GM12878 (cell line): ENCODE results near the gene GHITM. TPM values are rescaled to one million over a fixed set of nuclear protein-coding genes. Genes with fewer than 3 reads are reported as not detected.

Source experiments
- ATAC-seq: fragments of 200-7000 bp; cut with Tn5 transposase; 3 replicates; pipeline ENCODE4 v1.9.1; 2020; ENCODE audit warnings: mild to moderate bottlenecking, moderate library complexity
- BruUV-seq: library from RNA; stranded (reverse); fragments of 400-500 nt; replicated peaks from 2 replicates; lab custom pipeline; 2021; lab: Mats Ljungman, UMichigan
- CTCF ChIA-PET: fragments of 300-600 bp; sonication (Branson Sonifier 250); formaldehyde crosslinking; extraction: SDS; loops from one replicate; lab custom pipeline; 2021; ENCODE audit warnings: inconsistent platforms; lab: Yijun Ruan, JAX
- POLR2A ChIA-PET: fragments of 350-600 bp; formaldehyde crosslinking; extraction: SDS; loops from one replicate; lab custom pipeline; 2021; ENCODE audit warnings: inconsistent platforms; lab: Charles Lee
- RAD21 ChIA-PET: fragments of 300-600 bp; sonication (Branson Sonifier 250); formaldehyde crosslinking; loops from one replicate; lab custom pipeline; 2023; ENCODE audit warnings: antibody characterized with exemption; ENCODE audit not compliant: unreplicated experiment; lab: Charles Lee
- SMC1A ChIA-PET: fragments of 300-600 bp; sonication (Branson Sonifier 250); formaldehyde crosslinking; loops from one replicate; lab custom pipeline; 2023; ENCODE audit not compliant: unreplicated experiment, uncharacterized antibody; lab: Charles Lee
- DNase-seq: peaks from one replicate; pipeline ENCODE4 v3.0.0-alpha.2; 2011; ENCODE audit warnings: low read depth, low spot score
- FAIRE-seq: peaks from 3 replicates; lab custom pipeline; 2011; peaks lifted over from hg19 to GRCh38; lab: Jason Lieb, UNC
- H2AFZ ChIP-seq: 2 replicates; pipeline ENCODE4 v1.6.0; 2011; ENCODE audit warnings: low read depth, low read length, control low read depth; ENCODE audit not compliant: control insufficient read depth
- H3K27ac ChIP-seq: 2 replicates; pipeline ENCODE4 v1.5.1; 2011; ENCODE audit warnings: control low read depth; ENCODE audit not compliant: control insufficient read depth, insufficient read depth
- H3K27me3 ChIP-seq, 2 experiments: replicated peaks in 1 of 2; 2 replicates each; pipeline versions ENCODE4 v1.6.0 to v1.6.1; 2011; ENCODE audit warnings: low read length in 1 of 2; ENCODE audit not compliant: control insufficient read depth in 2 of 2, insufficient read depth in 2 of 2
- H3K36me3 ChIP-seq, 2 experiments: 2 replicates each; pipeline ENCODE4 v1.5.1; 2011; ENCODE audit warnings: low read length in 1 of 2; ENCODE audit not compliant: control insufficient read depth in 2 of 2, insufficient read depth in 2 of 2
- H3K4me1 ChIP-seq: 2 replicates; pipeline ENCODE4 v1.6.1; 2011; ENCODE audit warnings: mild to moderate bottlenecking, low read length, moderate library complexity, mixed read lengths; ENCODE audit not compliant: control insufficient read depth, insufficient read depth
- H3K4me2 ChIP-seq: 2 replicates; pipeline ENCODE4 v1.6.0; 2011; ENCODE audit warnings: control low read depth; ENCODE audit not compliant: control insufficient read depth, insufficient read depth
- H3K4me3 ChIP-seq: fragments of 200-600 bp; sonication (generic); 2 replicates; pipeline ENCODE4 v1.5.1; 2016
- H3K79me2 ChIP-seq: 2 replicates; pipeline ENCODE4 v1.6.0; 2011; ENCODE audit warnings: low read length; ENCODE audit not compliant: control insufficient read depth, insufficient read depth
- H3K9ac ChIP-seq: 2 replicates; pipeline ENCODE4 v1.8.0; 2011; ENCODE audit warnings: low read length, control low read depth, mixed read lengths; ENCODE audit not compliant: control insufficient read depth, insufficient read depth
- H3K9me3 ChIP-seq: replicated peaks from 3 replicates; pipeline ENCODE4 v1.5.1; 2011; ENCODE audit warnings: mild to moderate bottlenecking, low read length; ENCODE audit not compliant: control insufficient read depth, insufficient read depth
- H4K20me1 ChIP-seq: 2 replicates; pipeline ENCODE4 v1.6.0; 2011; ENCODE audit not compliant: control insufficient read depth, insufficient read depth
- BRCA1 ChIP-seq: IDR thresholded peaks from 2 replicates; pipeline ENCODE4 v1.6.1; 2011; ENCODE audit warnings: low read depth, low read length, improper control_type of control experiment
- EGR1 ChIP-seq, 2 experiments: IDR thresholded peaks; 1 replicate in 1 of 2; 2 replicates in 1 of 2; pipeline ENCODE4 v1.6.1; 2011 to 2012; ENCODE audit warnings: low read depth in 2 of 2, low read length in 2 of 2, borderline replicate concordance in 1 of 2, mild to moderate bottlenecking in 1 of 2, moderate library complexity in 1 of 2
- HDGF ChIP-seq: fragments of 450-650 bp; IDR thresholded peaks from 2 replicates; pipeline ENCODE4 v1.6.1; 2016; ENCODE audit warnings: antibody characterized with exemption
- MTA3 ChIP-seq: IDR thresholded peaks from 2 replicates; pipeline ENCODE4 v1.6.1; 2012; ENCODE audit warnings: low read length, inconsistent platforms, borderline replicate concordance
- NBN ChIP-seq: fragments of 450-650 bp; IDR thresholded peaks from 2 replicates; pipeline ENCODE4 v1.6.1; 2016
- NR2C2 ChIP-seq: IDR thresholded peaks from 2 replicates; pipeline ENCODE4 v1.6.1; 2011; ENCODE audit warnings: borderline replicate concordance, low read depth; ENCODE audit not compliant: control insufficient read depth, insufficient read length
- PBX3 ChIP-seq: IDR thresholded peaks from 2 replicates; pipeline ENCODE4 v1.6.1; 2011; ENCODE audit warnings: mild to moderate bottlenecking, low read depth, low read length, moderate library complexity; ENCODE audit not compliant: insufficient replicate concordance
- POLR2A ChIP-seq: IDR thresholded peaks from 2 replicates; pipeline ENCODE4 v1.6.1; 2011; ENCODE audit warnings: low read depth, mild to moderate bottlenecking, low read length
- TCF12 ChIP-seq: IDR thresholded peaks from 2 replicates; pipeline ENCODE4 v1.6.1; 2011; ENCODE audit warnings: low read depth, mild to moderate bottlenecking, low read length
- ZBTB11 ChIP-seq: fragments of 450-650 bp; formaldehyde crosslinking; IDR thresholded peaks from 2 replicates; pipeline ENCODE4 v1.5.0; 2022; ENCODE audit warnings: mild to moderate bottlenecking, missing genetic modification characterization
- WGBS: methylation state at CpG from one replicate; pipeline ENCODE4 v1.1.6; 2016; ENCODE audit warnings: low lambda C conversion rate; ENCODE audit not compliant: insufficient replicate concordance, insufficient coverage; ENCODE audit errors: missing lambda C conversion rate; 5-methylcytosine and 5-hydroxymethylcytosine counted together
- in situ Hi-C: fragments of 300-500 bp; cut with MboI; formaldehyde crosslinking; loops from 9 replicates; pipeline ENCODE4 v1.14.3; 2018; ENCODE audit warnings: mixed read lengths
- intact Hi-C: fragments of 100-400 bp; cut with micrococcal nuclease; formaldehyde crosslinking; loops from one replicate; pipeline ENCODE4 v1.14.2; 2022; ENCODE audit not compliant: unreplicated experiment
- polyA plus RNA-seq, 11 experiments: library from polyadenylated mRNA; depleted of rRNA in 4 of 11; unstranded in 6 of 11; stranded (reverse) in 5 of 11; fragments of >200 nt; fragmentation: Nextera tagmentation in 4 of 11; fragmentation: Illumina TruSeq in 1 of 11; extraction: Ambion mirVana in 4 of 11; extraction: Trizol in 1 of 11; gene quantifications; 1 replicate in 1 of 11; 2 replicates in 10 of 11; pipeline versions ENCODE4 v1.2.1 to v1.2.3, GENCODE V29; 2011 to 2016; ENCODE audit warnings: inconsistent platforms in 2 of 11, missing spikeins in 2 of 11, low read depth in 1 of 11
- total RNA-seq, 4 experiments: library from RNA; depleted of rRNA in 3 of 4; stranded (reverse); fragments of >200 nt in 3 of 4; fragmentation: Illumina TruSeq in 1 of 4; extraction: Trizol in 1 of 4; gene quantifications; 2 replicates each; pipeline versions ENCODE4 v1.2.1 to v1.2.3, GENCODE V29; 2013 to 2021
- TF ChIP-seq, protein P1 (sequence below): fragments of 450-650 bp; IDR thresholded peaks from 2 replicates; pipeline ENCODE4 v1.6.1; 2016; ENCODE audit warnings: mild to moderate bottlenecking
- TF ChIP-seq, protein P2 (sequence below): fragments of 450-650 bp; IDR thresholded peaks from 2 replicates; pipeline ENCODE4 v1.6.1; 2017; ENCODE audit warnings: mild to moderate bottlenecking, moderate library complexity

Gene GHITM
- total and polyA plus RNA-seq, 10 of the 15 experiments (the other 5 are each of a cell fraction or from before 2014, with no cell fraction given) = 120 to 501 (median 209) TPM

- ChIA-PET RAD21 (interaction anchor here (0.6 to 1.1 kb wide), 5 partner anchors 23 to 157 kb away, joined by 3 read pairs; no protein-coding TSS in a partner anchor), CTCF (interaction anchor here (1.1 to 6.4 kb wide), 8 partner anchors 8 to 42 kb away, joined by 3 to 35 read pairs (median 4); partner anchors contain the start of gene GHITM), SMC1A (interaction anchor here (0.6 to 3.6 kb wide), 7 partner anchors 8 to 225 kb away, joined by 3 to 18 read pairs (median 6); no protein-coding TSS in a partner anchor), POLR2A (interaction anchor here (0.7 kb wide), 2 partner anchors 34 to 36 kb away, joined by 3 read pairs; partner anchors contain the start of gene GHITM)
- H3K79me2 ChIP-seq = peaks cover 37% of the 10 kb centered on the region
- no peaks in the 10 kb centered on the region for H3K27me3 ChIP-seq
- WGBS = 46% methylated on average over 9 of the region's 9 CpGs
- peaks cover 32% of the 10 kb centered on the region for H3K4me1 ChIP-seq
- no peaks in the 10 kb centered on the region; a peak in 1 of 4 replicates for H3K36me3 ChIP-seq
- peak overlapping the region; percentile 98 for H3K27ac ChIP-seq
- H3K4me2 ChIP-seq = peak overlapping the region; percentile 86
- H2AFZ ChIP-seq = peak overlapping the region; percentile 32; the same call in 1 of the 2 replicates
- DNase-seq (no peak), FAIRE-seq (no peak), ATAC-seq (peak; percentile 74)
- peak overlapping the region; percentile 24; the same call in 1 of the 2 replicates for H3K4me3 ChIP-seq
- intact Hi-C loops (loop anchor here (5.0 to 10.0 kb wide), 2 partner anchors 160 to 1248 kb away; no protein-coding TSS in a partner anchor), in situ Hi-C loops (no loop called here)
- H3K9me3 ChIP-seq = no peaks in the 10 kb centered on the region
- peak overlapping the region; percentile 93 for H3K9ac ChIP-seq
- no peaks in the 10 kb centered on the region for H4K20me1 ChIP-seq
- BruUV-seq = TSS peak; percentile 64
- TF ChIP-seq BRCA1 = no peak
- no peak for TF ChIP-seq ZBTB11 (CRISPR knock-in tag)
- peak; percentile 34; the same call in 1 of the 2 replicates for TF ChIP-seq POLR2A
- TF ChIP-seq PBX3 = no peak
- TF ChIP-seq EGR1 (IDR thresholded peaks at IDR 0.05; ENCODE audit: borderline replicate concordance in 1 of 2, low read depth in 2 of 2, low read length in 2 of 2) = no peak
- TF ChIP-seq NR2C2 = no peak
- peak; percentile 25; the same call in 1 of the 2 replicates for TF ChIP-seq NBN
- TF ChIP-seq TCF12 = no peak
- no peak for TF ChIP-seq MTA3
- TF ChIP-seq, protein P1, sequence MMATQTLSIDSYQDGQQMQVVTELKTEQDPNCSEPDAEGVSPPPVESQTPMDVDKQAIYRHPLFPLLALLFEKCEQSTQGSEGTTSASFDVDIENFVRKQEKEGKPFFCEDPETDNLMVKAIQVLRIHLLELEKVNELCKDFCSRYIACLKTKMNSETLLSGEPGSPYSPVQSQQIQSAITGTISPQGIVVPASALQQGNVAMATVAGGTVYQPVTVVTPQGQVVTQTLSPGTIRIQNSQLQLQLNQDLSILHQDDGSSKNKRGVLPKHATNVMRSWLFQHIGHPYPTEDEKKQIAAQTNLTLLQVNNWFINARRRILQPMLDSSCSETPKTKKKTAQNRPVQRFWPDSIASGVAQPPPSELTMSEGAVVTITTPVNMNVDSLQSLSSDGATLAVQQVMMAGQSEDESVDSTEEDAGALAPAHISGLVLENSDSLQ = no peak
- TF ChIP-seq, protein P2, sequence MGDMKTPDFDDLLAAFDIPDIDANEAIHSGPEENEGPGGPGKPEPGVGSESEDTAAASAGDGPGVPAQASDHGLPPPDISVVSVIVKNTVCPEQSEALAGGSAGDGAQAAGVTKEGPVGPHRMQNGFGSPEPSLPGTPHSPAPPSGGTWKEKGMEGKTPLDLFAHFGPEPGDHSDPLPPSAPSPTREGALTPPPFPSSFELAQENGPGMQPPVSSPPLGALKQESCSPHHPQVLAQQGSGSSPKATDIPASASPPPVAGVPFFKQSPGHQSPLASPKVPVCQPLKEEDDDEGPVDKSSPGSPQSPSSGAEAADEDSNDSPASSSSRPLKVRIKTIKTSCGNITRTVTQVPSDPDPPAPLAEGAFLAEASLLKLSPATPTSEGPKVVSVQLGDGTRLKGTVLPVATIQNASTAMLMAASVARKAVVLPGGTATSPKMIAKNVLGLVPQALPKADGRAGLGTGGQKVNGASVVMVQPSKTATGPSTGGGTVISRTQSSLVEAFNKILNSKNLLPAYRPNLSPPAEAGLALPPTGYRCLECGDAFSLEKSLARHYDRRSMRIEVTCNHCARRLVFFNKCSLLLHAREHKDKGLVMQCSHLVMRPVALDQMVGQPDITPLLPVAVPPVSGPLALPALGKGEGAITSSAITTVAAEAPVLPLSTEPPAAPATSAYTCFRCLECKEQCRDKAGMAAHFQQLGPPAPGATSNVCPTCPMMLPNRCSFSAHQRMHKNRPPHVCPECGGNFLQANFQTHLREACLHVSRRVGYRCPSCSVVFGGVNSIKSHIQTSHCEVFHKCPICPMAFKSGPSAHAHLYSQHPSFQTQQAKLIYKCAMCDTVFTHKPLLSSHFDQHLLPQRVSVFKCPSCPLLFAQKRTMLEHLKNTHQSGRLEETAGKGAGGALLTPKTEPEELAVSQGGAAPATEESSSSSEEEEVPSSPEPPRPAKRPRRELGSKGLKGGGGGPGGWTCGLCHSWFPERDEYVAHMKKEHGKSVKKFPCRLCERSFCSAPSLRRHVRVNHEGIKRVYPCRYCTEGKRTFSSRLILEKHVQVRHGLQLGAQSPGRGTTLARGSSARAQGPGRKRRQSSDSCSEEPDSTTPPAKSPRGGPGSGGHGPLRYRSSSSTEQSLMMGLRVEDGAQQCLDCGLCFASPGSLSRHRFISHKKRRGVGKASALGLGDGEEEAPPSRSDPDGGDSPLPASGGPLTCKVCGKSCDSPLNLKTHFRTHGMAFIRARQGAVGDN = peak; percentile 60
- TF ChIP-seq HDGF = peak; percentile 89; the same call in 1 of the 2 replicates
Measured at GRCh38 chr10:84172467-84173356, 33.4 kb downstream of the GHITM start.
